Stimulated activated CD8-positive, alpha-beta memory T cell treated with anti-CD3 and anti-CD28 coated beads, Interleukin-7, amount 100 ng/mL, for 1 hour (primary cell): Measurements from ENCODE around the gene MACROH2A1.

Experiments
- DNase-seq, 2 donors: peaks; one replicate each; pipeline ENCODE4 v3.0.0-alpha.2; 2020; ENCODE audit warnings: low read depth in 2 of 2

MACROH2A1 gene

GRCh38 chr5:135396459-135397055, 2.5 kb downstream of the MACROH2A1 start:
- no peak for DNase-seq

DNA sequence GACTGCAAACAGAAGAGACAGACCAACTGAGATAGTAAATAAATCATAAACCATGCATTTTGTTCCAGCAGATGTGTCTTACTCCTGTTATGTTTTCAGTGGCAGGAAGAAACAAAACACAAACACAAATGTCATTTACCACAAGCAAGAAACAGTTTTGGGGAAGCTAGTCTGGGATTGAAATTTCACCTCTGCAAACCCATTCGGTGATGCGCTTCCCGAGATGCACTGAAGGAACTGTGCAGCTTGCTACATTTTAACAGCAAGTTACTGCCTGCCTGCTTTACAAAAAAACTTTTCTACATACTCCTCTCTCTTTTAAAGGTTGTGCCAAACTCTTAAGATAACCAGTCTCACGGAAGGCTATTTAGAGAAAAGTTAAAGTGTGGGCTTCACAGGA, 3.2 kb downstream of the MACROH2A1 start:
- DNase-seq: no peak

DNA sequence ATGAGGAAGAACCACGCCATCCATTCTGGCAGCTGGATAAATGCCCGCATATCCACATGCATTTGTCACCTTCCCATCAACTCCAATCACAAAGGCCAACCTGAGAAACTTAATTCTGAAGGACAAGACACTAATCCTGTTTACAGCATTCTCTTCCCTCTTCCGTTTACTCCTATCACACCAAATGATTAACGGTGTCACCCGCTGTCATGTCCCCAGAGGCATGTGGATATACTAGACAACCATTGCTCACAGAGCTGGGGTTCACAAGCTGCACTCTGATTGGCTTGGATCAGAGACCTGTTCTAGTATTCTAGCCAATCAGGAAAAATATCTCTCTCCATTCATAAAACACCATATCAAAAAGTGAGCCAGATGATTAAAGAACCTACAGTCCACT, 3.6 kb downstream of the MACROH2A1 start:
- no peak for DNase-seq

- no peak for DNase-seq
These were observed 4.9 kb downstream of the MACROH2A1 start for GRCh38 chr5:135394095-135394494.

DNA sequence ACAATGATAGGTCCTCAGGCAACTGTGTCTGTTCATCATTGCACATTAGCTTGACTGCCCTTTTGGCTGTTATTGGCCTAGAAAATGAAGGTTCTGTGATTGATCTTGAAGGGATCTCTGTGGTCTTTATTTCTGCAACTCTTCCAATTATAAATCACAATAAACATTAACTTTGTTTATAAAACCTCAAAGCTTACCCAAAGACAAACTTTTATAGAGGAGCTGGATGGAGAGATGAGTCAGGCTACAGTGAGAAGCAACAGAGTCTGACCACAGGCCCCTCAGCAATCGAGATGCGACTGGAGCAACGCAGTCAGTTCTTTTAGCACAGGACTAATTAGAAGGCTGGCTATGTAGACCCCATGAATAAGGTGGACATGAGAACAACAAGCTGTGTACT, 5.3 kb downstream of the MACROH2A1 start:
- DNase-seq: no peak

- DNase-seq: no peak
These were observed 5.8 kb downstream of the MACROH2A1 start for GRCh38 chr5:135393229-135393628.

GRCh38 chr5:135392256-135392655, 6.8 kb downstream of the MACROH2A1 start:
- no peak for DNase-seq

GRCh38 chr5:135391869-135392255, 7.2 kb downstream of the MACROH2A1 start:
- DNase-seq: no peak

- no peak for DNase-seq
These were observed 7.7 kb downstream of the MACROH2A1 start for GRCh38 chr5:135391116-135391868.

GRCh38 chr5:135388860-135389435, 10.1 kb downstream of the MACROH2A1 start:
- no peak for DNase-seq

- no peak for DNase-seq
These were observed 11.4 kb downstream of the MACROH2A1 start for GRCh38 chr5:135387629-135387960.

GRCh38 chr5:135386886-135387628, 12.0 kb downstream of the MACROH2A1 start:
- no peak for DNase-seq

DNA sequence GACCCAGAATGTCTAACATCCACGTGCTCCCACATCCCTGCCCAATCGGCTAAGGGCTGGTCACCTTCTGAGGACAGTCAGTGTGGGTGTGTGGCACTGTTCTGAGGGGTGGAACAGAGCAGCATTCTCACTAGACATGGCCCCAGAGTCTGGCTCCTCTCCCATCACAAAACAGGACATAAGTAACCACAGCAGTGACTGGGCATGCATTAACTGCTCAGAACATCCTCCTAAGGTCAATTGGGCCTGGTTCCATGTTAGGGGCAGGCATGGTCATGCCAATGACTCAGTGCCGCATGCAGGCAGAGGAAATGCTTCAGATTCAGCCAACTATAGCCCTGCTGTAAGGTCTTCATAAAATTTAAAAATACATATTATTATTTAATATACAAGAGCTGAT, 12.9 kb downstream of the MACROH2A1 start:
- no peak for DNase-seq

DNA sequence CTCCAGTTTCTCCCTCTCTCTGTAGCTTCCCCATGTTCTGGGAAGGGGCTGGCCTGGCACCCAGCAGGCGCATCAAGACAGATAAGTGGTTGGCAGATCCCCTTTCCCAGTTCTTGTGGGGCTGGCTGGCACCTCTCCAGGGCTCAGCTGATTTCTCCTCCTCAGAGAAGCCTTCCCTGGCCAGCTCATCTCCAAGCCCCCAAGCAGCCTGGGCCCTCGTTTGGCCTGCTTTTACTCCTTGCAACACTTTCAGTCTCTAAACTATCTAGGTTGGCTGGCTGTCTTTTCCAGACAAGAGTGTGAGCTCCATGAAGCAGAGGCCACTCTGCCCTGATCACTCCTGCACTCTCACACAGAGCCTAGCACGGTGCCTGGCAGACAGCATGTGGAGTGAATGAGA, 13.5 kb downstream of the MACROH2A1 start:
- DNase-seq: no peak

GRCh38 chr5:135384898-135385297, 14.1 kb downstream of the MACROH2A1 start:
- DNase-seq: no peak

- no peak for DNase-seq
These were observed 15.1 kb downstream of the MACROH2A1 start for GRCh38 chr5:135383803-135384495.

- no peak for DNase-seq
These were observed 16.1 kb downstream of the MACROH2A1 start for GRCh38 chr5:135382981-135383380.

DNA sequence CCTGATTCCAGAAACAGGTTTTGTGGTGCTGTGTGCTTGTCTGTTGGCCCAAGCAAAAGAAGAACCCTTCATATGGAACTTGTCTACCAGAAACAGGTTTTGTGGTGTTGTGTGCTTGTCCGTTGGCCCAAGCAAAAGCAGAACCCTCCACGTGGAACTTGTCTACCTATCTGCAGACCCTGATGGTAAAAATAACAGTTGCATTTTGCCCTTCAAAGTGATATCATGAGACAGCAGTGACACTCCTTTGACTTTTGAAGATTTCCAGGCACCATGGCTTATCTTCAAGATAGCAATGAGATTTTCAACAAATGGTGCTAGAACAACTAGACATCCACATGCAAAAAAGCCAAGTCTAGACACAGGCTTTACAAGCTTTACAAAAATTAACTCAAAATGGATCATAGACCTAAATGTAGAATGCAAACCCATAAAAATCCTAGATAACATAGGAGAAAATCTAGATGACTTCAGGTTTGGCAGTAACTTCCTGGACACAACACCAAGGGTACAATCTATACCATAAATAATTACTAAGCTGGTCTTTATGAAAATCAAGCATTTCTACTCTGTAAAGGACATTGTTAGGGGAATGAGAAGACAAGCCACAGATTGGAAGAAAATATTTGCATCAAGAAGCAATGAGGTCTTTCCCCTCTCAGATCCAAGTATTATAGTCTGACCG, 16.8 kb downstream of the MACROH2A1 start:
- no peak for DNase-seq

- no peak for DNase-seq
These were observed 19.9 kb downstream of the MACROH2A1 start for GRCh38 chr5:135379046-135379654.

GRCh38 chr5:135377751-135378680, 21.0 kb downstream of the MACROH2A1 start:
- no peak for DNase-seq
